CD4-positive, alpha-beta T cell treated with Interferon gamma for 1 hour (primary cell): ENCODE measurements around the gene IFT81.
"Not testable (repeated sequence)": the region's sequence is repeated elsewhere in the genome, so short reads cannot be mapped to it uniquely, and the experiment has no call there.

Source experiments
- DNase-seq: peaks from one replicate; pipeline ENCODE4 v3.0.0-alpha.2; 2020

The IFT81 gene

DNA sequence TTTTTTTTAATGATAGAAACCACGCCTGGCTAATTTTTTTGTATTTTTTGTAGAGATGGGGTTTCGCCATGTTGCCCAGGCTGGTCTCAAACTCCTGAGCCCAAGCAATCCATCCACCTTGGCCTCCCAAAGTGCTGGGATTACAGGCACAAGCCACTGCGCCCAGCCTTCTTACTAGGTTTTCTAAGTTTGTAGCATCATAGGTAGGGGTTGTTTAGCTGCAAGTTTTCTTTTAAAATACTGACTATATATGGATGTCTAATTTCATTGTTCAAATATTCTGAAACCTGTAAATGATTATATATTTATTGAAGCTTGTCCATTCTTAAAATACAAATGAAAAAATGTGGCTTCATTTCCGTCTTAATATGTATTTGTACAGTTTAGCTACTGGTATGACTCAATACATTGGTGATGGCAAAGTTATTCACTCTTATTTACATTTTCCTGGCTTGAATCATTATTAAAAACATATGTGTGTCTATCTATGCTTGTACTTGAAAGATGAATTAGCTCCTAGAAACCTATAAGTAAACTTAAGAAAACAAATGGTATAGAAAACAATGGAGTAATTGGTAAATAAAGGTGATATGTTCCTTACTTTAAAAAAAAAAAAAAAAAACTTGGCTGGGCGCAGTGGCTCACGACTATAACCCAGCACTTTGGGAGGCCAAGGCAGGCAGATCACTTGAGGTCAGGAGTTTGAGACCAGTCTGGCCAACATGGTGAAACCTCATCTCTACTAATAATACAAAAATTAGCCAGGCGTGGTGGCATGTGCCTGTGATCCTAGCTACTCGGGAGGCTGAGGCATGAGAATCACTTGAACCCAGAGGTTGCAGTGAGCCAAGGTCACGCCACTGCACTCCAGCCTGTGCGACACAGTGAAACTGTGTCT is 87.7 kb downstream of the IFT81 start:
- DNase-seq, result not testable (repeated sequence)

DNA sequence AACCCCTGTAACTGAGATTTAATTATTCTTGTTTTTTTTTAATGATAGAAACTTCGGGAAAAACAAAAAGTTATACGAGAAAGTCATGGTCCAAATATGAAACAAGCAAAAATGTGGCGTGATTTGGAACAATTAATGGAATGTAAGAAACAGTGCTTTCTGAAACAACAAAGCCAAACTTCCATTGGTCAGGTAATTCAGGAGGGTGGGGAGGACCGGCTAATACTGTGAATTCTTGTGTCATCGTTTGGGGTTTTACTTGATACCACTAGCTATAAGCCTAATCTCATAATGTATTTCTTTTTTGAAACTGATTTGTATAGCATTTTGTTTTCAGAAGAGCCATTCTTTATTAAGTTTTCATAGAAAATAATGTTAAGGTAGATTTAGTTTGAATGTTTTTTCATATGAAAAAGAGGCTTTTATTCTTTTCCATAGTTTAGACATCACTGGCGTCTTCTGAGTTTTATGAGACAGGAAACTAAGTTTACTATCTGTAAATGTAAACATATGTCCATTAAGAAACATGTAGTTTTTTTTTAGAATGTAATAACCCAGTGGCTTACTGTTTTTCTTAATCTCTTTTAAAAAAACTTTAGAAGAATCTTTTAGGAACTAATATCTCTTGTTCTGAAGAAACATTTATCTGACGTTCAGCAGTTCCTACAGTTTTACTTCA is 94.0 kb downstream of the IFT81 start:
- DNase-seq, result no peak

DNA sequence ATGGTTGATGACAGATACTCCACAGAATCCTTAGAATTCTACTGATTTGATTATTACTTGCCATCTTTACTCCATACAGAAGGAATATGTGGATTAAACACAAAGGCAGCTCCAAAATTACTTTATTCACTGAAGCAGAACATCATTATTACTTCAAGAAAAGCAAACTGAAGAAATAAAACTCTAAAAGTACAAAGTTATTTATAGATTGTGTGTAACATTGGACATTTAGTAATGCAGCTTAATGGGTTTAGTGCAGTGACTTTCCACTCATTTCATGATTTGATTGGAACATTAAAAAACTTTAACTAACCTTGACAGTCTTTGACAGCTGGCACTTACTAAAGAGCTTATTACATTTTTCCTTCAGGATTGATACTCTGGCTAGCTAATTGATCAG is 97.9 kb downstream of the IFT81 start:
- DNase-seq, result no peak

DNA sequence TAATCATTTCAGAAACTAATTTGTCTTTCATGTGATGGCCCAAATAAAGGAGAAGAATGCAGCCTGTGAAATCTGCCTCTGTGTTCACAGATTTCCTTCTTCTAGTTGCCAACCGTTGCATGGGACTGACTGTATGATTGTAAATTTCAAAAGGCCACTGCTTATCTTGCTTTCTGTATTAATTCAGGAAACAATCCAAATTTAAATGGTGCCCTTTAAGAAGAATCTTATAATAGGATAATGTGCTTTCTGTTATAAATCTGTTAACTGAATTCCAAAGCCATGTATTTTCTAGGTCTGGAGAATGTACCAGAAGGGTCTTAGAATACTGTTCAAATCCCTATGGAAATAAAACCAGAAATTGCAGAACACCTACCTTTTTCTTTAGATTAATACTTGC is 98.3 kb downstream of the IFT81 start:
- DNase-seq, result no peak

DNA sequence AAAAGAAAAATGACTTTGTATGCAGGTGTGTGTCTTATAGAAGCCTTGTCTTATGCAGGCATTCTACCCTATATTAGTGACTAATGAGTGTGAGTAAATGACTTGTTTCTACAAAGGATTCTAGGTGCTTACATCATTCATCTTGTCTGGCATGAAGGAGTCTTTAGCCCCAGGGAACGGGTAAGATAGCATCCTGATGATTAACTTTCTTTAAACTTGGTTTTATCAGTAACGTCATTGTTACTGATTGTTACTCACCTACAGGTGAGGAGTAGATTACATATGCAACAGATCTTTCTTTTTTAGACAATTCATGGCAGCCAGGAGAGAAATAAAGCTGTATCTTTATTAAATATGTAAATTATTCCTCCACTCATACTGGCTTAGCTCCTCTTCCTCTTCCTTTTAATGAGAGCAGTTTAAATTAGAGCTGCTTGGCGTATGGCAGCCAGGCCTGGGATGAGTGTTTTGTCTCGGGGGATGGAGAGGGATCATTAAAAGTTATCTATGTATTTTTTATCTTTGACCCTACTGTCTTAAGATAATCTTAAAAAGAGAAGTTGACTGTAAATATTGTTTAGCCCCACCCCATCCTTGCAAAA is 99.7 kb downstream of the IFT81 start:
- DNase-seq, result no peak

DNA sequence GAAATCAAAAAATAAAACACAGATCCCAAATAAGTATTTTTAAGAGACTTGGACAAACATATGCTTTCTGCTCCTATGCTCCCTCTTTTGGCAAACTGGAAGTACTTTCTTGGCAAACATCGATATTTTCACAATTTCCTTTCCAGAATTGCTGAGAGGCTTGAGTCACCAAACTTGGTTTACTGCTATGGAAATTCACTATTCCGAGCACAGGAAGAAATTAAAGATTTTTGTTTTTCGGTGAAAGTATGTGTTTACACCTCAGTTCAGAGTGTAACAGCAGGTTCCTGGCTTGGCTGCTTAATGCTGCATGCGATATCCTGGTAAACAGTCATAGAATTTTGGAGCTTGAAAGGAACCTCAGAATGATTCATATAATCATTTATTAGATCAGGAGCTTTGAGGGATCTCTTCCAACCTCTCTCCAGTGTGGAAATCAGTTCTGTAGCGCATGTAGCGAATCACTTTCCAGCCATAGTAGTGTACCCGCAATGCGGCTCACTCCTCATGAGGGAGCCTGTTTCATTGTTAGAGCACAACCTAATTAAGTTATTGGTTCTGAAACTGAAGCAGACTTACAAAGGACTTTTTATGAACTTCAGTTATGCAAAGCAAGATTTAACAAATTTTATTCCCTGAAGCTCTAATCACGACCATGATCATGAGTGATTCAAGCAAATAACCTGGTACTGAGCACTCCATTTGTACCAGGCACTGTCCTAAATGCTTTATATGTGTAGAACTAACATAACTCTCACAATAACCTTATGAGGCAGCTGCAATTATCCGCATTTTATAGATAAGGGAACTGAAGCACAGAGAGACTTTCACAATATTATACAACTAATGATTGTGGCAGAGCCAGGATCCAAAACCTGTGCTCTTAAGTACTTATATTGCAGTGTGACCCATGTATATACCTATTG is 100.5 kb downstream of the IFT81 start:
- no peak for DNase-seq

DNA sequence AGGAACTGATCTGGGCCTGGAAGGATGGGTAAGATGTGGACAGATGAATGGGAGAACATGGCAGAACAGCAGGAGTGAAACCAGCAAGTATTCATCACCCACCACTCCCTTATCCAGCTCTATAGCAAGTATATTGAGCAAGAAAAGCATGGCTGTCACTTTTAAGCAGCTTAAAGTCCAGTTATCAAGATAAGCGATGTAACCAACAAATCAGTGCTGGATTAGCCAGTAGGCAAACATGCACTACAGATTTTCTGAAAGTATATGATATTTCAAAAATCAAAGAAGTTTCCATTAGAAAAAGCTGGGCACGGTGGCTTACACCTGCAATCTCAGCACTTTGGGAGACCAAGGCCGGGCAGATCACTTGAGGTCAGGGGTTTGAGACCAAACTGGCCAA is 103.0 kb downstream of the IFT81 start:
- no peak for DNase-seq

DNA sequence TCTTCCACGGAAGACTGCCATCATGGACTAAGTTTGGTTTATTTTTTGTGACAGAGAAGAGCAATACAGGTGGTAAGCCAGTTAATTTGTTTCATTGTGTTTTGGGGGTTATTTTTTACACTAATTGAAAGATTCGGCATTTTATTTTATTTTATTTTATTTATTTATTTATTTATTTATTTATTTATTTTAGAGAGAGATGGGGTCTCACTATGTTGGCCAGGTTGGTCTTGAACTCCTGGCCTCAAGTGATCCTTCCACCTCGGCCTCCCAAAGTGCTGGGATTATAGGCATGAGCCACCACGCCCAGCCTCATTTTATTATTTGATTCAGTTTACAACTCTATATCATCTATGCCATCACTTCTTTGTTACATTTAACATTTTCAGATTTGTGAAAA is 104.2 kb downstream of the IFT81 start:
- DNase-seq, result not testable (repeated sequence)

DNA sequence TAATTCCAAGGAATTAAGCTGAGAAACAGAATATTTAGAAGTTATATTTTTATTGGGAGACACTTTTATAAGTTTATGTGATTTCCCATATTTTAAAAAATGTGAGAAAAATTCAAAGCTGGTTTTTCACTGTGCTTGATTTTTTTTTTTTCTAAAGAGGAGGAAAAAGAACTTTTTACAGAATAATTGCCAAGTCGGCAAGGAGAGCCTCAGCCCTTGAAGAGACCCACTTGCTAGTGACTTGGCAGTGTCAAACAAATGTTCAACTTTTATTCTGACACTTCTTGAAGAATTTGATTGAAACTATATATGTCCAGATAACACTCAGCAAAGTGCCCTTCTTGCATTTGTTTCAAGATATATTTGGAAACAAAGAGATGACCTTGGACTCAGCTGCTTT is 104.6 kb downstream of the IFT81 start:
- no peak for DNase-seq

DNA sequence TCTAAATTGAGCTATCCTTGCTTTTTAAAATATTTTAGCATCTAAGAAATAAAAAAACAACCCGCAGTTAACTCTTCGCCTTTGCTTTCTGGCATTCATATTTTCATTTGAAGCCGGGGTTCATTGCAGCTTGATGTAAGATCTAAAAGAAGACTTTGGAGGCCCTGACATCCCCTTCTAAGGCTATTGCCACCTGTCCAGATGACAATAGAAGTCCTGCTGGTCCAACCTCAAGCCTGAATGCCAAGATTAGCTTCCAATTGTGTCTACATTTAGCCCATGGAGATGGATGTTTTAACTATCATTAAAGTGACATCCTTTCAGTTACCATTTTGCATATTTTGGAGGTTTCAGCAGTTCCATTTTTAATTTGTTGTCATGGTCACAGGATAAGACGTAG is 105.3 kb downstream of the IFT81 start:
- DNase-seq, result no peak

DNA sequence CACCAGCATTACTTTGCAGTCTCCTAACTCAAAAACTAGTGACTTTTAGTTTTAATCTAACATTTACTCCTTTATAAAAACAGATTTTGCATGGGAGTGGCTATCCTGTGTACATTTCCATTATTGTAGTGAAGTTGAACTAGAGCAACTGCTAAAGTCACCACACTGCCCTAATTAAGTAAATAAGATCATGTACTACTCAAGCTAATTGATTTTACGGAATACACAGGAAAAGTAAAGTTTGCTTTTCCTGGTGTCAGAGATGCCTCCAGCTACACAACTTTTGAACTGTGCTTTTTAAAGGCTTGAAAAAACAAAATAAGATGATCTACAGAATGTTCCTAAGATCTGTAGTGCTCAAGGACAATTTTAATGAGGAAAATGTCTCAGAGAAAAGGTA is 106.5 kb downstream of the IFT81 start:
- DNase-seq, result no peak

DNA sequence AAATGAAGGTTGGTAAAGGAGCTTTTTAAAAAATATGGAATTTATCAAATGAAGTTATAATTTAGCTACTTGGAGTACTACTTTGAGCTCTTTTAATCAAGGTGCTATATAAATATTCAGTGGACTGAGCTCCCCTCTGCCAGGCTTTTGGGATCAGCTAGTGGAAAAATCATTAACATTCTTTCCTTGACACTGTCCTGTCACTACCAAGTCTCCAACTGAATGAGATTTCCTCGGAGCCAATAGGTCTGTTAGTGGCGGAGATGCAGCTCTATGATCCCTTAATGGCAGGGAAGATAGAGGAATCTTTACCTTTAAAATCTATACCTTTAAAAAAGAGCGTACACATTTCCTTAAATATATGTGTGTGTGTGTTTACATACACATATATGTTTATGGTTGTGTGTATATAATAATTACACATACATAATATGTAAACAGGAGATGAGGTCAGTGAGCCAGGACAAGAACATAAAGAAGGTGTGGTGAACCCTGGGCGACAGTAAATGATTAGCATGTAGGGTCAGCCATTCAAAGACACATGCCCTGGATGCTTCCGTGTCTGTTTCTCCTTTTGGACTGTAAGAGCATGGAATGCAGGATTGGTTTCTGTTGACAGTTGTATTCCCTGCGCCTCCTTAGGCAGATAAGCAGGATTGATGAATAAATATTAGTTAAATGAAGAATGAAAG is 109.2 kb downstream of the IFT81 start:
- DNase-seq, result no peak

DNA sequence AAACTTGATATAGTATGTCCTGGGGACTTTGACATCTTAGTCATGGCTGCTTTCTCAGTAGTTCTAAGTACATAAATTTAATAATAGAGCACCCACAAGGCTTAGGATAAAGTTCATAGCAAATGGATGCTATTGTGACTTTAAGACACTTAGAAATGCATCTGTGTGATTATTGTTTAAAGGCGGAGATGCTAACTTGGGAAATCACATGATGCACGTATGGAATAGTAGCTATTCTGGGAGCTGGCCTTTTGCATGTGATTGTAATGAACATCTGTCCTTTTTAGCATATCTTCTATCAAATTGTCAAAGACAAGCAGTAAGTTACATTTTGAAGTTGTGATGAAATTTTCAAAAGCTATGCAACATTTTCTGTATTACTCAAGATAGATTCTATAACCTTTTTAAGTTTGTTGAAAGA is 110.2 kb downstream of the IFT81 start:
- DNase-seq, result no peak

DNA sequence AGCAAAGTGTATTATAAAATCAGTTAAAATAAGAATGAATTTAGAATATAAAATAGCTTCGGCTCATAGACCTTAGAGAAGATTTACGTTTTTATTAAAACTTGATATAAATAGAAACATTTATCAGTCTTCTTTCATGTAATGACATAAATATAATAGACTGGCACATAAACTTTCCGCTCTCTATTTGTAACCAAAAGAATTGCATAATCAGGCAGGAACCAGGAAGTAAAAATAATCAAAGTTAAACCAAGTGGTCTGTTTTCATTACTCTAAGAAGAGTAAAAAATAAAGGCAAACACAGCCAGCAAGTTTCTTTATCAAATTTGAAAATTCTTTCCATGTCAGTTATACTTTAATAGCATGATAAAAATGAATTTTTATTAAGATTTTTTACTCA is 110.6 kb downstream of the IFT81 start:
- no peak for DNase-seq

DNA sequence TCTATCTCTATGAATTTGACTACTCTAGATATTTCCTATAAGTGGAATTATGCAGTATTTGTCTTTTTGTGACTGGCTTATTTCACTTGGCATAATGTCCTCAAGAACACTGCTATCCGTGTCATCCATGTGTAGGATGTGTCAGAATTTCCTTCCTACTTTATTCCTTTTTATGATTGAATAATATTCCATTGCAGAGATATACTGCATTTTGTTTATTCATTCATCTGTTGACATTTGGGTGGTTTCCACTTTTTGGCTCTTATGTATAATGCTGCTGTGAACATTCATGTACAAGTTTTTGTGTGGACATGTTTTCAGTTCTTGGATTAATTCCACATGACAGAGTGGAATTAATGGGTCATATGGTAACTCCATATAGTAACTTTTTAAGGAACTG is 111.2 kb downstream of the IFT81 start:
- no peak for DNase-seq

DNA sequence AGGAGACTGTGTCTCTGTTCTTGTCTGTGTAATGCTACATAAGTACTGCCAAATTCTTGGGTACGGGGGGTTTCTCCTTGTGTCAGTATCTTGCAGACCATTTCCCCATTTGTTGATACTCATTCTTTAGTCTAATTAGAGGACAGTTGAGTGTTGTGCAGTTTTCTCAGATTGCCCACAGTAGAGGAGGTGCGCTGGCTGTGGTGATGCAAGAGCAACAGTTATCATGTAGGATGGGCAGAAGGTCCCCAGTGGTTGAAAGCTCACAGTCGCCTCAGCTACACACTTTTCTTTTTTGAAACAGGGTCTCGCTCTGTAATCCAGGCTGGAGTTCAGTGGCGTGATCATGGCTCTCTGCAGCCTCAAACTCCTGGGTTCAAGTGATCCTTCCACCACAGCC is 119.1 kb downstream of the IFT81 start:
- DNase-seq, result no peak

DNA sequence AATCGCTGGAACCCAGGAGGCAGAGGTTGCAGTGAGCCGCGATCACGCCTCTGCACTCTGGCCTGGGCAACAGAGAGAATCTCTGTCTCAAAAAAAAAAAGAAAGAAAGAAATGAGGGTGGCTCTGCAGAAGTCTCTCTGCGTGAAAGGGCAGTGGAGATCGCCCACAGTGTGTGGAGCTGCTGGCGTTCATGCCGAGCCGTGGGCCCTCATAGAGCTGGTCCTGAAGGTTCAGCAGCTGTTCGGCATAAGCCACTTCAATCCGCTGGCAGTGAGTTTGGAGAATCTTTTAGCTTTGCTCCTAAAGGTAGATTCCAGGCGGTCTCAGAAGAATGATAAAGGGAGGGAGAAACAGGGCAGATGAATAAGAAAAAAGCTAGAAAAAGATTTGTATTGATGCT is 120.2 kb downstream of the IFT81 start:
- DNase-seq, result no peak

DNA sequence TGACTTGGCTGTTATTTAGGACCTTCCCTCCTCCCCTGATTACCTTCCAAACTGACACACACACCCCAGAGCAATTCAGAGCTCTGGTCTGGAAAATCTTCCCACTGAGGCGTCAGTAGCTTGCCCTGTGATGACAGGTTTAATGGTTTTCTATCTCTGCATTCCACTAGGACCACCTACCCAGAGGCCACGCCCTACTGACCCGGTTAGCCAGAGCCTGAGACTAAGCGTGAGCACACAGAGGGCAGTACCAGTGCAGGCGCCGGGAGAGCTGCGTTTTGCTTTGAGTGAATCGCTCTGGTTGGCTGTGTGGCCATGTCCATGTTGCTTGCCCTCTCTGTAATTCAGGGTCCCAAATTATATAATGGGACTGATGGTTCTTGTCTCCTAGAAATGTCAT is 120.7 kb downstream of the IFT81 start:
- no peak for DNase-seq

DNA sequence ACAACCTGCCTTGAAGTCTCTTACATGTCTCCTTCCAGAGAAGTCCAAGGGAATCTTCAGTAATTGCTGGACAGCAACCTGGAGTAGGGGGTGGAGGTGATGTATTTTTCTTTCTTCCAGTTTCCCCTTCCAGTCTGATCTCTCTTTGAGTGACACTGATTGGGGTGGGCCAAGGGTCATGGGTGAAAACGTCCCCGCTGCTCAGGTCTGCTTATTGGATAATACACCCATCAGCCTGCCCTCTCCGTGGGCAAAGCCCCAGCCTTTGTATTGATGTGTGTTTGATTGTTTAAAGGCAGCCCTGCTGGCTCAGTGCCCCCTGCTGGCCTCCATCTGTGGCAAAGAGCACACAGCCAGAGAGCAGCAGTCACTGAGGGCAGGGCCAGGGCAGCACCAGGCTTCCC is 121.2 kb downstream of the IFT81 start:
- DNase-seq, result peak; percentile 43

DNA sequence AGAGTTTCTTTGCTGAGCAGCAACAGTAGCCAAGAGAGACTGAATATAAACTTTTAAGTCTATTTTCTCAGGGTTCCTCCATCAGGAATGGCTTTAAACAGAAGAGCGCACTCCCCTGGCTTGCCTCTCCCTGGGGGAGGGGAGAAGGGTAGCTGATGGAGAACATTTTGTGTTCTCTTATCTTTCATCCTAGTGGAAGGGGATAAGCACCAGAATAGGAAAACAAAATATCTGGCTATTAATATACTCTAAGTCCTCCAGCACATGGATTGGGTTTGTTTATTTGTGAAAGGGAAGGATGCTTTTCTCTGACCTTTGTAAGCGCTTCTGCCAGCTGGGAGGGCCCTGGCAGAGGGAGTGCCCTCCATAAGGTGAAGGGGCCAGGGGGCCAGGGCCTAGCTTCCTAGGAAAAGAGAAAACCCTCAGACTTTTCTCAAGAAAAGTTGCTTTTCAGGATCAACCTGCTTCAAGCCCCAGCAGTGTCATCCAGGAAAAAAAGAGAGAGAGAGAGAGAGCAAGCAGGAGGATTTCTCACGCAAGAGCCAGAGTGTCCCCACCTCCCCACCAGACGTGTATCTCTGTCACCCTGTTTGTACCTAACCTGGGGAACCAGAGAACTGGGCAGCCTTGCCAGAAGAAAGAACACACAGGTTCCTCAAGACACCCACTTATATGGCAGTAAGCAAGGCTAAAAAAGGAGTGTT is 122.6 kb downstream of the IFT81 start:
- no peak for DNase-seq

DNA sequence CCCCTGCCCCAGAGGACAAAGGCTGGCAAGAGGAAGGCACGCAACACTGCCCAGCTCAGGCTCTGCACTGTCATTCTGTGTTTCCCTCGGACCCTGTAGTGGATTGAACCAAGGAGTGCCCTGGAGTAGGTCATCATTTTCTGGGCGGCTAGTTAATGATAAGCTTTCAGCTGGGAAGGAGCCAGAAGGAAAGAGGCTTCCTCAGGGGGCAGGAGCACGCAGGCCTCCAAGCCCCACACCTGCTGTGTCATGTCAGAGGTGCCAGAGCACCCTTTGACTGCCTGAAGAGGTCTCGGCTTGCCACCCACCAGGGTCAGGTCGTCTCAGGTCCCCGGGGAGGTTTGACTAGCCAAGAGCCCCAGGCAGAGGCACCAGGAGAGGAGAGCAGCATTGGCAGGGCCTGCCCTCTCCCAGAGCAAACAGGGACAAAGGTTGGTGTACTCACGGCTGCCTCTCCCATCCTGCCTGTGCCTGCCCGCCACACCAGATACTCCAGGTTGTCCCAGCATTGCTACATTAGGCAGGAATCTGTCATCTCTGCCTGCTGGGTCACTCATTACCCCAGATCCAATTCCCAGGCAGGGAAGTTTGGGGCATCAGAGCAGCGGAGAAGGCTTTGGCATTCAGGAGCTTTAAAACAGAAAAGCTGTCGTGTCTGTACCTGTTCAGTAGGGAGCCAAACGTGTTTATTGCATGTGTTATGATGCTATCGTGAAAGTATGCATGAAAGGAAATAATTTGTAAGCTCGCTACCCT is 123.4 kb downstream of the IFT81 start:
- DNase-seq, result no peak
